Measurements from ENCODE around the gene THAP11. TPM values are rescaled to one million over a fixed set of nuclear protein-coding genes. Genes with fewer than 3 reads are reported as not detected.

Gene THAP11
- total and polyA plus RNA-seq, 2 of the 13 experiments (the other 11 are each of a cell fraction or from before 2014, with no cell fraction given) = 44.2 to 53.4 TPM

DNA sequence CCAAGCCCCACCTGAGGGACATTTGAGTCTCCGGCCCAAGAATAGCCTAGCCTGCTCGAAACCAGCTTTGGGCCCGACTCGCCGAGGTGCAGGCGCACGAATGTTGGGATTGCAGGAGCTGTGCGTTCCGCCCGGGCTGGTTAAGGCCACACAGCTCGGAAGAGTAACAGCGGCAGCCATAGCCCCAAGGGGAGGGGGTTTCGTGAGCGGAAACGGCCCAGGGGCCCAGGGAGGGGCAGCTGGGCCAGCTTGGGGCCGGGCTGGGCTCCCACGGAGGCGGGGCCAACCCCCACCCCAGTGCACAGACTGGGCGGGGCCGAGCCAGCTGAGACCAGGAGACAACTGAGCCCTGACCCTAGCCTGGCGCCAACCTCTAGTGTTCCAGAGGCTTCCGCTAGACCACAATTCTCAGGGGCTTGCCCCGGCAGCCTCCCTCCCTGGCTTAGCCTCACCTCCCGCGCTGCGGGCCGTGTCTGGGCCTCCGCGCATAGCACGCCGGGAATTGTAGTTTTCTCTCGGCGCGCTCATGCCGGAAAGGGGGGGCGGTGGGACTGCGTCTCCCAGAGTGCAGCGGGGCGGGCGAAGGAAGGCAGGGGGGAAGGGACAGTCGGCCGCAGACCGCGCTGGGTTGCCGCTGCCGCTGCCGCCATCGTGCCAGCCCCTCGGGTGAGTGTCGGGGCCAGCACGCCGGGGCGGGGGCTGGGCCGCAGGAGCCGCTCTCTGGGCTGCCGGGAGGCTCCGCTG lies 4.4 kb downstream of the THAP11 start, which contains the start of gene NUTF2 (continued):
- TF ChIP-seq KDM1A (CRISPR knock-in tag; IDR thresholded peaks at IDR 0.05) (no peak), DR1 (CRISPR knock-in tag; IDR thresholded peaks at IDR 0.05) (peak; percentile 29; the same call in 1 of the 2 replicates), ZNF547 (CRISPR knock-in tag; IDR thresholded peaks at IDR 0.05) (peak; percentile 94), ZNF605 (CRISPR knock-in tag; IDR thresholded peaks at IDR 0.05) (peak; percentile 98), ASH2L (IDR thresholded peaks at IDR 0.05; ENCODE audit: insufficient read length, low read depth, low read length) (peak; percentile 83), SOX13 (IDR thresholded peaks at IDR 0.05) (peak; percentile 52; the same call in 1 of the 2 replicates), SOX13 (CRISPR knock-in tag; conservative IDR thresholded peaks at IDR 0.05 in 1 of 2, IDR thresholded peaks at IDR 0.05 in 1 of 2) (peak in 1 of 2 experiments; percentile 71; a peak in 2 of 4 replicates), FOXK2 (IDR thresholded peaks at IDR 0.05) (no peak), HOXA9 (CRISPR knock-in tag; IDR thresholded peaks at IDR 0.05; ENCODE audit: borderline replicate concordance) (no peak), NFE2 (CRISPR knock-in tag; IDR thresholded peaks at IDR 0.05) (no peak), ZSCAN29 (CRISPR knock-in tag; conservative IDR thresholded peaks at IDR 0.05) (0 out of 2 replicates have a peak, but pooled peaks have one; percentile 29), ZNF530 (CRISPR knock-in tag; IDR thresholded peaks at IDR 0.05; ENCODE audit: low read depth) (no peak), POLR2AphosphoS2 (IDR thresholded peaks at IDR 0.05; ENCODE audit: low read depth, low read length) (no peak), ZNF678 (CRISPR knock-in tag; IDR thresholded peaks at IDR 0.05) (0 out of 2 replicates have a peak, but pooled peaks have one; percentile 63), FOXM1 (CRISPR knock-in tag; IDR thresholded peaks at IDR 0.05) (peak; percentile 23; the same call in 1 of the 2 replicates), KMT2B (CRISPR knock-in tag; IDR thresholded peaks at IDR 0.05) (peak; percentile 55), CERS6 (CRISPR knock-in tag; IDR thresholded peaks at IDR 0.05) (no peak), KDM2A (CRISPR knock-in tag; IDR thresholded peaks at IDR 0.05; ENCODE audit: borderline replicate concordance, low read depth) (peak; percentile 93), ZNF331 (CRISPR knock-in tag; IDR thresholded peaks at IDR 0.05) (peak; percentile 94), ZNF788 (CRISPR knock-in tag; IDR thresholded peaks at IDR 0.05; ENCODE audit: borderline replicate concordance) (peak; percentile 96), CHD4 (IDR thresholded peaks at IDR 0.05; ENCODE audit: borderline replicate concordance, low read length) (no peak; the same call in 1 of the 2 replicates), REL (CRISPR knock-in tag; conservative IDR thresholded peaks at IDR 0.05) (no peak)
- TF ChIP-seq, protein P1, sequence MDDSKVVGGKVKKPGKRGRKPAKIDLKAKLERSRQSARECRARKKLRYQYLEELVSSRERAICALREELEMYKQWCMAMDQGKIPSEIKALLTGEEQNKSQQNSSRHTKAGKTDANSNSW (CRISPR knock-in tag; IDR thresholded peaks at IDR 0.05; ENCODE audit: borderline replicate concordance) = peak; percentile 44; the same call in 1 of the 2 replicates
- TF ChIP-seq, protein P2, sequence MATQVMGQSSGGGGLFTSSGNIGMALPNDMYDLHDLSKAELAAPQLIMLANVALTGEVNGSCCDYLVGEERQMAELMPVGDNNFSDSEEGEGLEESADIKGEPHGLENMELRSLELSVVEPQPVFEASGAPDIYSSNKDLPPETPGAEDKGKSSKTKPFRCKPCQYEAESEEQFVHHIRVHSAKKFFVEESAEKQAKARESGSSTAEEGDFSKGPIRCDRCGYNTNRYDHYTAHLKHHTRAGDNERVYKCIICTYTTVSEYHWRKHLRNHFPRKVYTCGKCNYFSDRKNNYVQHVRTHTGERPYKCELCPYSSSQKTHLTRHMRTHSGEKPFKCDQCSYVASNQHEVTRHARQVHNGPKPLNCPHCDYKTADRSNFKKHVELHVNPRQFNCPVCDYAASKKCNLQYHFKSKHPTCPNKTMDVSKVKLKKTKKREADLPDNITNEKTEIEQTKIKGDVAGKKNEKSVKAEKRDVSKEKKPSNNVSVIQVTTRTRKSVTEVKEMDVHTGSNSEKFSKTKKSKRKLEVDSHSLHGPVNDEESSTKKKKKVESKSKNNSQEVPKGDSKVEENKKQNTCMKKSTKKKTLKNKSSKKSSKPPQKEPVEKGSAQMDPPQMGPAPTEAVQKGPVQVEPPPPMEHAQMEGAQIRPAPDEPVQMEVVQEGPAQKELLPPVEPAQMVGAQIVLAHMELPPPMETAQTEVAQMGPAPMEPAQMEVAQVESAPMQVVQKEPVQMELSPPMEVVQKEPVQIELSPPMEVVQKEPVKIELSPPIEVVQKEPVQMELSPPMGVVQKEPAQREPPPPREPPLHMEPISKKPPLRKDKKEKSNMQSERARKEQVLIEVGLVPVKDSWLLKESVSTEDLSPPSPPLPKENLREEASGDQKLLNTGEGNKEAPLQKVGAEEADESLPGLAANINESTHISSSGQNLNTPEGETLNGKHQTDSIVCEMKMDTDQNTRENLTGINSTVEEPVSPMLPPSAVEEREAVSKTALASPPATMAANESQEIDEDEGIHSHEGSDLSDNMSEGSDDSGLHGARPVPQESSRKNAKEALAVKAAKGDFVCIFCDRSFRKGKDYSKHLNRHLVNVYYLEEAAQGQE (IDR thresholded peaks at IDR 0.05; ENCODE audit: borderline replicate concordance in 1 of 2, low read depth in 1 of 2, low read length in 2 of 2) = peak in 1 of 2 experiments; percentile 60; a peak in 1 of 4 replicates

Data from HepG2 (cell line).